Embryonic facial prominence (tissue), 1 donor: ENCODE measurements around the gene GDF10.

Source experiments
- DNase-seq: peaks from one replicate; pipeline ENCODE4 v3.0.0-alpha.2; 2016; ENCODE audit errors: extremely low spot score

Gene GDF10

GRCh38 chr10:47354165-47354564 is 54.2 kb downstream of the GDF10 start:
- no peak for DNase-seq

DNA sequence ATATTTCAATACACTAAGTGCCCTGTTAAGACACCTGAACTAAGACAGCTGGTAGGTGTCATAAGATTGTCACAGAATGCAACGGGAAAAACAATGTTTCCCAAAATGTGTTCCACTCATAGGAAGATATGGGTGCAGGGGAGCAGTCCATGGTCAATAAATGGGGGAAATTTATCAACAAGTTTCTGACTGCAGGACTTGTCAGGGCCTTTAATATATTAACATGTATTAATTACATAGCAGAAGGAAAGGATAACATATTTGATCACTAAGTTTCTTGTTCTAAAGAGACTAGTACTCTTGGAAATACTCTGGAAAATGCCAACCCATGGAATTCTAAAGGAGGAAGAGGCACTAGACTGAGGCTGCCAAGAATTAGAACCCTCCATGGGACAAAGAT is 54.9 kb downstream of the GDF10 start:
- no peak for DNase-seq

GRCh38 chr10:47356708-47357107 is 56.7 kb downstream of the GDF10 start:
- DNase-seq = no peak

GRCh38 chr10:47357131-47357582 is 57.2 kb downstream of the GDF10 start:
- no peak for DNase-seq

GRCh38 chr10:47357911-47358310 is 57.9 kb downstream of the GDF10 start:
- no peak for DNase-seq

GRCh38 chr10:47358457-47358856 is 58.5 kb downstream of the GDF10 start:
- no peak for DNase-seq

DNA sequence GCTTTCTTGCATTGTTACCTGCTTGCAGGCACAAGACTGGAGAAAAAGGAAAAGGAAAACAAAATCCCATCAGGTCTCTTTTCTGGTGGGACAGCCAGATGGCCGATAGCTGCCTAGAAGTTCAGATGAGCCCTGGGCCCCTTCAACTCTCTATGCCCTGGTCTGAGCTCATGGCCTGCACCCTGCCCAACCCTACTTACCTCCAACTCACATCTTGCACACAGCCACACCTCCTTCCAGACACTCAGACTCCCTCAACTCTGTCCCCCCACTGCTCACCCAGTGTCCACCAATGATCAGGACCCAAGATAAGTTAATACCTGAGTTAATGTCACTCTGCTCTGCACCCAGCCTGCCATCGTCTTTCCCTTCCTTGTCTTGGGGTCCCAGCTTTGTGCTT is 59.1 kb downstream of the GDF10 start:
- DNase-seq = no peak

DNA sequence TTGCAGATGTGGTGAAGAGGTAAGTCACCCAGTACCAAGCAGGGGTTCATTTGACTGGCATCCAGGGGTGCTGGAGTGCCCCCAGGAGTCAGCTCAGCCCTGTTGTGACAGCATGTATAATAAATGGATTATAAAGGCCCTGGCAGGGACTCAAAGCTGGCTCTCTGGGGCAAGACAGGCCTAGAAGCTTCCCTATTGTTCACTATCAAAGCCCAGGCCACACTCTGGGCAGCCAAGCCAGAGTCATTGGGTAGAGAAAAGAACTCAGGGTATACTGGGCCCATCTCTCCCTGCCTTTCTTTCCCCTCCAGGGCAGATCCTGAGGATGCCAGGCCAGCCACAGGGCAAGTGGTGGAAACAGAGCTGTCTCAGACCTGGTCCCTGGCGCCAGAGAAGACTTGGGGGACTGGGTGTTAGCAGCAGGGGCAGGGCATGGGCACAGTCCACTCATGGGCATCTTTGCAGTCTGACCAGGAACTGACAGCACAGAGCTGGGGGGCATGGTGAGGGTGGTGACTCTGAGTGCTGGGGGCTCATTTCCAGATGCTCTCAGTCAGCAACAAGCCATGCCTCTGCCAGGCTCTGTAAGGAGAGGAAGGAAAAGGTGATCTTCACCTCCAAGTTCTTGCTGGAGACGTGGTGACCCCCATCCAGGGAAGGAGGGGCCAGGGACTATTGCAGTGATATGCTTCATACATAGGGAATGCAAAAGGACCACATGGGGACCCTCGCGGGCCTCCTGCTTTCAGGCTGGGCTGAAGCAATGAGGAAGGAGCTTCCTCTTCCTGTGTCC is 59.8 kb downstream of the GDF10 start:
- DNase-seq = no peak

DNA sequence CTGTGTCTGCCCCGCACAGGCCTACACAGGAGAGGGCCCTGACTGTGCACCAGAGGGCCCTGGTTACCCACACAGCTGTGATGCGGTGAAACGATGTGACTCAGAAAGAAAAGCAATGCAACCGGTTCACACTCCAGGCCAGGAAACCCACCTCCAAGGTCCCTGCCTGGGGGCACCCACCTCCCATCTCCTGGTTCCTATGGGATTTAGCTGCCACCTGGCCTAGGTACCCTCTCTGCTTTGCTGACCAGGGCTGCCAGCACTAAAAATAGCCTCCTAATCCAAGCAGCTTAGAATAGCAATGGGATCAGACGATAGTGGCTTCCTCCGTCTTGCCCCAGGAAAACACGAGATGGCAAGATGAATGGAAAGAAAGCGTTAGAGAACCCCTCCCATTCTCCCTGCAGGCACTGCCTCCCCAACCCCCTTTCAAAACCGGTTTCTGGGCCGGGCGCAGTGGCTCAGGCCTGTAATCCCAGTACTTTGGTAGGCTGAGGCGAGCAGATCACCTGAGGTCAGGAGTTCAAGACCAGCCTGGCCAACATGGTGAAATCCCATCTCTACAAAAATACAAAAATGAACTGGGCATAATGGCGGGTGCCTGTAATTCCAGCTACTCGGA is 60.5 kb downstream of the GDF10 start:
- no peak for DNase-seq

DNA sequence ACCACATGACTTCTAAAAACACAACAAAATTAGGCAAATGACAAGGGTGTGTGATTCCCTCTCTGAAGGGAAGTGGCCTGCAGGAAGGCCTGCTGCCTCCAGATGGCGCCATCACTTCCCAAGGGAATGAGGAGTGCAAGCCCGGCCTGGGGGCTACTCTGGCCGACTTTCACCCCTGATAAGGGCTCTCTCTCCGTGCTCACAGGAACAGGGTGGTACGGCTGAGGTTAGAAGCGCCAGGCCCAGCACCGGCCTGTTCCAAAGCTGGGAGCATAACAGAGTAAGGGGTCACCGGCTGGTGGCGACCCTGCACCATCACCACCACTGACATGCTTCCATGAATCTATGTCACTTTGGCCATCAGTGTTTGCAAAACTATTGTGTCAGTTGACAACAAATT is 61.3 kb downstream of the GDF10 start:
- no peak for DNase-seq

DNA sequence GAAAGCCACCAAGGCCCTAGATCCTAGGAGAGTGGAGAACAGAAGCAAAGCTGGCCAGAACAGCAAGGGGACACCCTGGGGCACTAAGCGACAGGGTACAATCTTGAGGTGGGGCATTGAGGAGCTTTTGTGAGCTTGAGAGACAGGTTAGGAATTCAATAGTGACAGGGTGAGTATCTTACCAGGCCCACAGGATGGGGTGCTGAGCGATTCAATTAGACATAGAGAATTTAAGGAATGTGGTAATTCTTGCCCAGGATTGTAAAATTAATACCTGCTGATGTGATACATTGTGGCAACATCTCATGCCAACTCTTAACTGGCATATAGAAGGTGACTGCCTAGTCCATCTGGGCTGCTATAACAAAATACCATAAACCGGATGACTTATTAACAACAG is 62.2 kb downstream of the GDF10 start:
- no peak for DNase-seq
